Endothelial cell (in vitro differentiated cells): Measurements from ENCODE around the gene TRIM10. TPM values are rescaled to one million over a fixed set of nuclear protein-coding genes. Genes with fewer than 3 reads are reported as not detected.
"Not testable (repeated sequence)": the region's sequence is repeated elsewhere in the genome, so short reads cannot be mapped to it uniquely, and the experiment has no call there.

Experiments used
- DNase-seq: peaks from one replicate; pipeline ENCODE4 v3.0.0; 2021; ENCODE audit warnings: low spot score
- H3K27ac Mint-ChIP-seq: one replicate; pipeline ENCODE4 v1.8.0; 2021; ENCODE audit warnings: mixed read lengths, inconsistent platforms; ENCODE audit not compliant: unreplicated experiment
- H3K27me3 Mint-ChIP-seq: one replicate; pipeline ENCODE4 v1.8.0; 2021; ENCODE audit warnings: mild to moderate bottlenecking, moderate library complexity, mixed read lengths, inconsistent platforms; ENCODE audit not compliant: unreplicated experiment
- H3K36me3 Mint-ChIP-seq: one replicate; pipeline ENCODE4 v1.8.0; 2021; ENCODE audit warnings: mild to moderate bottlenecking, low read depth, mixed read lengths, inconsistent platforms; ENCODE audit not compliant: unreplicated experiment
- H3K4me1 Mint-ChIP-seq: one replicate; pipeline ENCODE4 v1.8.0; 2021; ENCODE audit warnings: mild to moderate bottlenecking, mixed read lengths, inconsistent platforms; ENCODE audit not compliant: unreplicated experiment
- H3K4me3 Mint-ChIP-seq: one replicate; pipeline ENCODE4 v1.8.0; 2021; ENCODE audit warnings: mild to moderate bottlenecking, mixed read lengths, inconsistent platforms; ENCODE audit not compliant: unreplicated experiment
- H3K9me3 Mint-ChIP-seq: one replicate; pipeline ENCODE4 v1.8.0; 2021; ENCODE audit warnings: mixed read lengths, inconsistent platforms; ENCODE audit not compliant: unreplicated experiment
- total RNA-seq: library from RNA; stranded (reverse); fragmentation: NEBNext Ultra II Directional; extraction: Animal tissue kit (Norgen Biotek cat#: 25700); gene quantifications from one replicate; pipeline ENCODE4 v1.2.1, GENCODE V29; 2021; ENCODE audit not compliant: unreplicated experiment
- TF ChIP-seq, protein P1 (sequence below): fragments of 200-600 bp; sonication (generic); IDR thresholded peaks from one replicate; pipeline ENCODE4 v1.5.0; 2021; ENCODE audit warnings: antibody characterized with exemption; ENCODE audit not compliant: unreplicated experiment

The TRIM10 gene
- total RNA-seq, 1 donor from 2014 or later: not detected

DNA sequence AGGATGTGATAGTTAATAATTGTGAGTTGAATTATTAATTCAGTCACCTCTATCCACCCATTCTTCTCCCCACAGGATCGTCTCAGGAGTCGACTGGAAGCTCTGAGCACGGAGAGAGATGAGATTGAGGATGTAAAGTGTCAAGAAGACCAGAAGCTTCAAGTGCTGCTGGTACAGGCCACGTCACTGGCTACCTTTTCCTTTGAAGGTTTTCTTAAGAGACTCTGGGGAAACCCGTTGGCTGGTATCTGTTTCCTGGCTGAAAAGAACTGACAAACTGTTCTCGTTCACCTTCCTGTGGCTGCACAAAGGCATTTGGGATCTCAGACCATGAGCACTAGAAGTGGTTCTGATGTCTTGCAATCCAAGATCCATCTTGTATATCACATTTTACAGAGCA lies 6.1 kb upstream of the TRIM10 start:
- no peak overlapping the region for H3K27ac Mint-ChIP-seq
- H3K9me3 Mint-ChIP-seq: no peaks in the 10 kb centered on the region
- peaks cover 6% of the 10 kb centered on the region for H3K4me1 Mint-ChIP-seq
- no peak overlapping the region for H3K4me3 Mint-ChIP-seq
- H3K27me3 Mint-ChIP-seq: peaks cover 7% of the 10 kb centered on the region
- no peaks in the 10 kb centered on the region for H3K36me3 Mint-ChIP-seq
- TF ChIP-seq, protein P1, sequence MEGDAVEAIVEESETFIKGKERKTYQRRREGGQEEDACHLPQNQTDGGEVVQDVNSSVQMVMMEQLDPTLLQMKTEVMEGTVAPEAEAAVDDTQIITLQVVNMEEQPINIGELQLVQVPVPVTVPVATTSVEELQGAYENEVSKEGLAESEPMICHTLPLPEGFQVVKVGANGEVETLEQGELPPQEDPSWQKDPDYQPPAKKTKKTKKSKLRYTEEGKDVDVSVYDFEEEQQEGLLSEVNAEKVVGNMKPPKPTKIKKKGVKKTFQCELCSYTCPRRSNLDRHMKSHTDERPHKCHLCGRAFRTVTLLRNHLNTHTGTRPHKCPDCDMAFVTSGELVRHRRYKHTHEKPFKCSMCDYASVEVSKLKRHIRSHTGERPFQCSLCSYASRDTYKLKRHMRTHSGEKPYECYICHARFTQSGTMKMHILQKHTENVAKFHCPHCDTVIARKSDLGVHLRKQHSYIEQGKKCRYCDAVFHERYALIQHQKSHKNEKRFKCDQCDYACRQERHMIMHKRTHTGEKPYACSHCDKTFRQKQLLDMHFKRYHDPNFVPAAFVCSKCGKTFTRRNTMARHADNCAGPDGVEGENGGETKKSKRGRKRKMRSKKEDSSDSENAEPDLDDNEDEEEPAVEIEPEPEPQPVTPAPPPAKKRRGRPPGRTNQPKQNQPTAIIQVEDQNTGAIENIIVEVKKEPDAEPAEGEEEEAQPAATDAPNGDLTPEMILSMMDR: no peak
- DNase-seq: no peak

DNA sequence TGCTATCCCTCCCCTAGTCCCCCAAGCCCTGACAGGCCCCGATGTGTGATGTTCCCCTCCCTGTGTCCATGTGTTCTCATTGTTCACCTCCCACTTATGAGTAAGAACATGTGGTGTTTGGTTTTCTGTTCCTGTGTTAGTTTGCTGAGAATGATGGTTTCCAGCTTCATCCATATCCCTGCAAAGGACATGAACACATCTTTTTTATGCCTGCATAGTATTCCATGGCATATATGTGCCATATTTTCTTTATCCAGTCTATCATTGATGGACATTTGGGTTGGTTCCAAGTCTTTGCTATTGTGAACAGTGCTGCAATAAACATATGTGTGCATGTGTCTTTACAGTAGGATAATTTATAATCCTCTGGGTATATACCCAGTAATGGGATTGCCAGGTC lies 4.2 kb upstream of the TRIM10 start:
- not testable (repeated sequence) for H3K36me3 Mint-ChIP-seq, H3K27me3 Mint-ChIP-seq, H3K4me3 Mint-ChIP-seq, DNase-seq, H3K4me1 Mint-ChIP-seq, H3K27ac Mint-ChIP-seq, H3K9me3 Mint-ChIP-seq

DNA sequence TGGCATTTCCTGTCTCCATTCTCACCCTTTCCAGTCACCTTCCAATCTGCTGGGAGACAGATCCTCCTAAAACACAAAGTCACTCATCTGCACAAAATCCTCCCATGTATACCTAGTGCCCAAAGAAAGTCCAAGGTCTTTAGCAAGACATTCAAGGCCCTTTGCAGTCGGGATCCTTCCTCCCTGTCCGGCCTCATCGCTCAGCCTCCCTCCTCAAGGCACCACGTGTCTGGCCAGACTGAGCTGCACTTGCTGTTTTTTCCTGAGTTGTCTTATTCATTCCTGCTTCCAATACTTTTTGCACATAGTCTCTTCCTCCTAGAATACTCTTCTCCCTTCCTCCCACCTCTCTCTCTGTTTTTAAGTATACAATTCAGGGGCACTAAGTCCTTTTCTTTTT lies 3.7 kb upstream of the TRIM10 start:
- TF ChIP-seq, protein P1: no peak
- H3K4me1 Mint-ChIP-seq: peaks cover 6% of the 10 kb centered on the region
- H3K4me3 Mint-ChIP-seq: no peak overlapping the region
- H3K27ac Mint-ChIP-seq: no peak overlapping the region
- no peaks in the 10 kb centered on the region for H3K36me3 Mint-ChIP-seq
- DNase-seq: no peak
- no peaks in the 10 kb centered on the region for H3K9me3 Mint-ChIP-seq
- H3K27me3 Mint-ChIP-seq: peaks cover 2% of the 10 kb centered on the region

DNA sequence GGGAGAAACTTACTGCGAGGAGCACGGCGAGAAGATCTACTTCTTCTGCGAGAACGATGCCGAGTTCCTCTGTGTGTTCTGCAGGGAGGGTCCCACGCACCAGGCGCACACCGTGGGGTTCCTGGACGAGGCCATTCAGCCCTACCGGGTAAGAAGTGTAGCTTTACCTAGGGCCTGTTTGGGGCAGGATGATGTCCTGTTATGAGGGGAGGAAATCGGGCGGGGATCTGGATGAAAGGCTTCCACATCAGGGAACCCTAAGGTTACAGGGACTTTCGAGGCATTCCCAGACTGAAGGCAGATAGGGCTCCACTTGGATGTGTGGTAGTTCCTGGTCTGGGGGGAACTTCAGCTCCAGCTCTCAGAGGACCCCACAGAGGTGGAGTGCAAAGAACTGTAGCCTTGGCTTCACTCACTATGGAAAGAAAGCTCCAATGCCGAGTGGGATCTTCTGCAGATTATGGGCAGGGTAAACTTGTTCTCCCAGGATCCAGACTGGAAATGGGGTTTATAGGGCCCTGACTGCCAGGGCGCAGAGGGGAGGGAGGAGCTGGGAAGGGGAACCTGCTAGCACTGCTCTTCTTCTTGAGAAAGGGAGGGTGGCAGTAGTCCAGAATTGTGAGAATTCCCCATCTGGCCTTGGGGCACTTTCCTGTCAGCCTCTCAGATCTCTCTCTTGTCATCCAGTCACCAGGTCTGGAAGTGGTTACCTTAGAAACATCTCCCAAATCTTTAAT lies 3.1 kb upstream of the TRIM10 start:
- Mint-ChIP-seq H3K27ac (no peak overlapping the region), H3K36me3 (no peaks in the 10 kb centered on the region), H3K4me1 (peaks cover 6% of the 10 kb centered on the region), H3K4me3 (no peak overlapping the region), H3K27me3 (peaks cover 2% of the 10 kb centered on the region), H3K9me3 (no peaks in the 10 kb centered on the region)
- DNase-seq: no peak
- TF ChIP-seq, protein P1: no peak

DNA sequence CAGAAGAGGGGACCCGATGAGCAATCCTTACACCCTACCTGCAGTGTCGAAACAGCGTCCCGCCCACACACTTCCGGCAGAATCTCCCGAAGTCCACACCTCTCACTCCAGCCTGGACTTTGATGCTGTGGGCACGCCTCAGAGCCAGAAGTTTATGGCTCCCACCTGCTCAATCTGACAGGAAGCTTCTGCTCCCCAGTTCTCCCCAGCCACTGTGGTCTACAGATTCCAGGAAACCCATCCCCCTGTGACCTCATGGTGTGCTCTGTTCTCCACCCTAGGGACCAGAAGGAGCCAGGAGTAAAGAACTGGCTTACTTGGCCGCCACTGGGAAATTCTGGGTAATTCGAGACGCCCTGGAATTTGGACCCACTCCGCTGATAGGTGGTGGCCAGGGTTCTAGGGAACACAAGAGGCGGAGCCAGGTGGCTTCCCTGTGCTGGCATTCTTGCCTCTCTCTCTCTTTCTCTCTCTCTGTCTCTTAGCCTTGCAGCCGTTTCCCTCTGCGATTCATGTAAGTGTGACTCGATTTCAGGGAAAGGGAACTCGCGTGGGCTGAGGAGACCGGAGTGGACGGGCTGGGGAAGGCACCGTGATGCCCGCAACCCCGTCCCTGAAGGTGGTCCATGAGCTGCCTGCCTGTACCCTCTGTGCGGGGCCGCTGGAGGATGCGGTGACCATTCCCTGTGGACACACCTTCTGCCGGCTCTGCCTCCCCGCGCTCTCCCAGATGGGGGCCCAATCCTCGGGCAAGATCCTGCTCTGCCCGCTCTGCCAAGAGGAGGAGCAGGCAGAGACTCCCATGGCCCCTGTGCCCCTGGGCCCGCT lies 2.3 kb upstream of the TRIM10 start, which contains the start of gene TRIM15:
TSS of gene TRIM15 (plus strand) at position 457 of the 828 bp plus-strand sequence. CDS start at position 596, 139 bp downstream.
- Mint-ChIP-seq H3K27ac (no peak within 1 kb of the TSS), H3K36me3 (no peaks in the 10 kb centered on the region), H3K4me1 (peaks cover 2% of the 10 kb centered on the region), H3K4me3 (no peak within 1 kb of the TSS), H3K9me3 (no peaks in the 10 kb centered on the region), H3K27me3 (peaks cover 2% of the 10 kb centered on the region)
- TF ChIP-seq, protein P1: no peak
- DNase-seq: no peak
